KMS-11 (cell line): ENCODE measurements around the gene HTR4.

ENCODE experiments used
- H2AFZ ChIP-seq: fragments of 200-600 bp; sonication (generic); 2 replicates; pipeline ENCODE4 v1.6.1; 2016; ENCODE audit warnings: antibody characterized with exemption, mixed run types, low read depth
- H3K27ac ChIP-seq: fragments of 200-600 bp; sonication (generic); 2 replicates; pipeline ENCODE4 v1.6.1; 2016; ENCODE audit warnings: mild to moderate bottlenecking, mixed run types
- H3K27me3 ChIP-seq: fragments of 200-600 bp; sonication (generic); 2 replicates; pipeline ENCODE4 v1.6.1; 2017; ENCODE audit warnings: mild to moderate bottlenecking, low read depth, mixed run types, moderate library complexity; ENCODE audit not compliant: insufficient read depth
- H3K36me3 ChIP-seq: fragments of 200-600 bp; sonication (generic); 2 replicates; pipeline ENCODE4 v1.6.1; 2017; ENCODE audit warnings: mild to moderate bottlenecking, mixed run types; ENCODE audit not compliant: insufficient read depth
- H3K4me1 ChIP-seq: fragments of 200-600 bp; sonication (generic); 2 replicates; pipeline ENCODE4 v1.6.1; 2016; ENCODE audit warnings: mild to moderate bottlenecking, low read depth, mixed run types; ENCODE audit not compliant: poor library complexity, severe bottlenecking
- H3K4me2 ChIP-seq: fragments of 200-600 bp; sonication (generic); 2 replicates; pipeline ENCODE4 v1.7.0; 2016; ENCODE audit warnings: mild to moderate bottlenecking, mixed run types
- H3K4me3 ChIP-seq: fragments of 200-600 bp; sonication (generic); IDR thresholded peaks from 2 replicates; pipeline ENCODE4 v1.6.1; 2017; ENCODE audit warnings: low read depth, low read length, mixed read lengths; ENCODE audit not compliant: insufficient read depth
- H3K79me2 ChIP-seq: fragments of 200-600 bp; sonication (generic); 2 replicates; pipeline ENCODE4 v1.6.1; 2016; ENCODE audit warnings: low read depth, mixed run types; ENCODE audit not compliant: insufficient read depth
- H3K9ac ChIP-seq: fragments of 200-600 bp; sonication (generic); 2 replicates; pipeline ENCODE4 v1.6.1; 2016; ENCODE audit warnings: mild to moderate bottlenecking, mixed run types
- H4K20me1 ChIP-seq: fragments of 200-600 bp; sonication (generic); 2 replicates; pipeline ENCODE4 v1.6.1; 2016; ENCODE audit warnings: mild to moderate bottlenecking, mixed run types; ENCODE audit not compliant: insufficient read depth
- CTCF ChIP-seq: fragments of 200-600 bp; sonication (generic); conservative IDR thresholded peaks from 2 replicates; pipeline ENCODE4 v1.6.1; 2017; ENCODE audit warnings: low read depth, mild to moderate bottlenecking, antibody characterized with exemption, low read length, moderate library complexity, mixed read lengths

The HTR4 gene

GRCh38 chr5:148606296-148606695 is 48.0 kb downstream of the HTR4 start:
- TF ChIP-seq CTCF, result no peak
- Histone ChIP-seq H3K27ac (no peak overlapping the region), H3K79me2 (no peaks in the 10 kb centered on the region), H3K4me2 (no peak overlapping the region), H2AFZ (no peak overlapping the region), H3K4me1 (no peaks in the 10 kb centered on the region), H3K36me3 (no peaks in the 10 kb centered on the region), H3K9ac (no peak overlapping the region), H4K20me1 (no peaks in the 10 kb centered on the region), H3K27me3 (no peaks in the 10 kb centered on the region), H3K4me3 (no peak overlapping the region)

GRCh38 chr5:148599187-148599586 is 55.1 kb downstream of the HTR4 start:
- H3K4me1 ChIP-seq, result no peaks in the 10 kb centered on the region
- H2AFZ ChIP-seq, result no peak overlapping the region

GRCh38 chr5:148595697-148596096 is 58.6 kb downstream of the HTR4 start:
- H3K36me3 ChIP-seq, result no peaks in the 10 kb centered on the region
- H3K4me1 ChIP-seq, result no peaks in the 10 kb centered on the region
- no peaks in the 10 kb centered on the region for H4K20me1 ChIP-seq

More at GRCh38 chr5:148599187-148599586, 55.1 kb downstream of the HTR4 start:
- Histone ChIP-seq H3K4me2 (no peak overlapping the region), H3K36me3 (no peaks in the 10 kb centered on the region), H3K4me3 (no peak overlapping the region), H4K20me1 (no peaks in the 10 kb centered on the region), H3K27ac (no peak overlapping the region), H3K79me2 (no peaks in the 10 kb centered on the region), H3K27me3 (no peaks in the 10 kb centered on the region), H3K9ac (no peak overlapping the region)
- TF ChIP-seq CTCF, result no peak

GRCh38 chr5:148586796-148587195 is 67.5 kb downstream of the HTR4 start:
- no peak overlapping the region for H3K4me3 ChIP-seq

More at GRCh38 chr5:148595697-148596096, 58.6 kb downstream of the HTR4 start:
- no peaks in the 10 kb centered on the region for H3K27me3 ChIP-seq
- no peak overlapping the region for H3K4me2 ChIP-seq
- no peak overlapping the region for H3K4me3 ChIP-seq
- no peaks in the 10 kb centered on the region for H3K79me2 ChIP-seq
- TF ChIP-seq CTCF, result no peak
- H3K9ac ChIP-seq, result no peak overlapping the region
- H3K27ac ChIP-seq, result no peak overlapping the region
- H2AFZ ChIP-seq, result no peak overlapping the region

More at GRCh38 chr5:148586796-148587195, 67.5 kb downstream of the HTR4 start:
- H4K20me1 ChIP-seq, result no peaks in the 10 kb centered on the region
- no peak overlapping the region for H3K4me2 ChIP-seq
- H3K36me3 ChIP-seq, result no peaks in the 10 kb centered on the region
- no peak overlapping the region for H3K9ac ChIP-seq
- no peaks in the 10 kb centered on the region for H3K79me2 ChIP-seq
- no peak overlapping the region for H3K27ac ChIP-seq
- H3K27me3 ChIP-seq, result no peaks in the 10 kb centered on the region
- no peaks in the 10 kb centered on the region for H3K4me1 ChIP-seq
- H2AFZ ChIP-seq, result no peak overlapping the region
- no peak for TF ChIP-seq CTCF
